Esophagus squamous epithelium (tissue), 5 donors: Measurements from ENCODE around the gene RPS6KA4. TPM values are rescaled to one million over a fixed set of nuclear protein-coding genes. Genes with fewer than 3 reads are reported as not detected.

ENCODE experiments used
- DNase-seq: peaks from one replicate; lab custom pipeline; 2025; lab: John Stamatoyannopoulos, UW
- H3K27ac ChIP-seq, 4 donors: fragments of 200-600 bp; sonication (generic); one replicate each; pipeline ENCODE4 v1.5.1; 2016 to 2019; ENCODE audit warnings: mild to moderate bottlenecking in 1 of 4
- H3K27me3 ChIP-seq, 4 donors: fragments of 200-600 bp; sonication (generic); 1 replicate in 3 of 4; 2 replicates in 1 of 4; pipeline versions ENCODE4 v1.5.1 to v1.6.0; 2017 to 2021; ENCODE audit warnings: antibody characterized with exemption in 1 of 4
- H3K36me3 ChIP-seq, 3 donors: fragments of 200-600 bp; sonication (generic); one replicate each; pipeline ENCODE4 v1.5.1; 2016 to 2019
- H3K4me1 ChIP-seq, 3 donors: fragments of 200-600 bp; sonication (generic); one replicate each; pipeline ENCODE4 v1.5.1; 2017 to 2019
- H3K4me3 ChIP-seq, 4 donors: fragments of 200-600 bp; sonication (generic); 1 replicate in 3 of 4; 2 replicates in 1 of 4; pipeline ENCODE4 v1.5.1; 2016 to 2019; ENCODE audit warnings: mild to moderate bottlenecking in 2 of 4, moderate library complexity in 1 of 4
- H3K9me3 ChIP-seq, 3 donors: fragments of 200-600 bp; sonication (generic); one replicate each; pipeline ENCODE4 v1.5.1; 2016 to 2019
- CTCF ChIP-seq, 6 experiments: fragments of 450-650 bp in 4 of 6; fragments of 200-600 bp in 2 of 6; sonication (generic) in 2 of 6; IDR thresholded peaks; one replicate each; pipeline ENCODE4 v1.5.1; 2016 to 2019; ENCODE audit warnings: antibody characterized with exemption in 6 of 6, mild to moderate bottlenecking in 4 of 6, moderate library complexity in 4 of 6
- POLR2A ChIP-seq, 4 donors: fragments of 450-650 bp; IDR thresholded peaks; one replicate each; pipeline ENCODE4 v1.6.1; 2017; ENCODE audit warnings: antibody characterized with exemption in 4 of 4, mild to moderate bottlenecking in 4 of 4, moderate library complexity in 3 of 4
- WGBS, 2 donors: methylation state at CpG; one replicate each; pipeline ENCODE4 v1.1.5; 2018; 5-methylcytosine and 5-hydroxymethylcytosine counted together
- intact Hi-C: fragments of 100-400 bp; cut with DNase I; formaldehyde crosslinking; loops from one replicate; pipeline ENCODE4 v1.15.0; 2022
- total RNA-seq, 4 donors: library from RNA; depleted of rRNA; stranded (reverse); fragments of >200 nt; gene quantifications; one replicate each; pipeline ENCODE4 v1.1.0, GENCODE V29; 2016
- donor health status: DM: yes; HTN: yes; CAD: no.

Gene RPS6KA4
- total RNA-seq, 4 donors from 2014 or later, result 28.6 to 69.8 (median 55.0) TPM

- Histone ChIP-seq H3K4me3 (no peak overlapping the region), H3K27ac (no peak overlapping the region), H3K4me1 (no peaks in the 10 kb centered on the region), H3K27me3 (peaks cover 0 to 37% (median 0%) of the 10 kb centered on the region in 4 donors), H3K9me3 (no peaks in the 10 kb centered on the region), H3K36me3 (no peaks in the 10 kb centered on the region)
- no peak for TF ChIP-seq CTCF (IDR thresholded peaks at IDR 0.05)
- TF ChIP-seq POLR2A (IDR thresholded peaks at IDR 0.05), result no peak
- no peak for DNase-seq
- 76 to 77% methylated on average over 6 to 11 of the region's 15 CpGs for WGBS, 2 donors
- intact Hi-C loops, result loop anchor here (10.0 kb wide), 1 partner anchor 270 kb away; no protein-coding TSS in a partner anchor
Measured at GRCh38 chr11:64384981-64385944, 26.3 kb downstream of the RPS6KA4 start.

- H3K27ac ChIP-seq, result no peak overlapping the region
Measured at GRCh38 chr11:64385945-64386704, 27.2 kb downstream of the RPS6KA4 start.

GRCh38 chr11:64387916-64388315 lies 29.0 kb downstream of the RPS6KA4 start:
- no peaks in the 10 kb centered on the region for H3K36me3 ChIP-seq
- intact Hi-C loops, result loop anchor here (10.0 kb wide), 1 partner anchor 267 kb away; no protein-coding TSS in a partner anchor

More at GRCh38 chr11:64385945-64386704, 27.2 kb downstream of the RPS6KA4 start:
- H3K4me3 ChIP-seq, result no peak overlapping the region
- no peaks in the 10 kb centered on the region for H3K4me1 ChIP-seq
- peaks cover 0 to 35% (median 0%) of the 10 kb centered on the region in 4 donors for H3K27me3 ChIP-seq
- intact Hi-C loops, result loop anchor here (10.0 kb wide), 1 partner anchor 269 kb away; no protein-coding TSS in a partner anchor
- H3K36me3 ChIP-seq, result no peaks in the 10 kb centered on the region
- TF ChIP-seq POLR2A (IDR thresholded peaks at IDR 0.05), result no peak
- TF ChIP-seq CTCF (IDR thresholded peaks at IDR 0.05), result no peak
- whole genome bisulfite sequencing, 2 donors, result 70 to 92% methylated on average over 9 to 10 of the region's 11 CpGs
- DNase-seq, result no peak
- H3K9me3 ChIP-seq, result no peaks in the 10 kb centered on the region

GRCh38 chr11:64388894-64389293 lies 29.9 kb downstream of the RPS6KA4 start:
- WGBS, 2 donors, result 71 to 80% methylated on average over 9 to 10 of the region's 10 CpGs
- no peak overlapping the region for H3K4me3 ChIP-seq
- H3K36me3 ChIP-seq, result no peaks in the 10 kb centered on the region
- TF ChIP-seq POLR2A (IDR thresholded peaks at IDR 0.05) (no peak), CTCF (IDR thresholded peaks at IDR 0.05) (no peak)
- intact Hi-C loops, result loop anchor here (10.0 kb wide), 1 partner anchor 266 kb away; no protein-coding TSS in a partner anchor
- no peak overlapping the region for H3K27ac ChIP-seq
- H3K4me1 ChIP-seq, result no peaks in the 10 kb centered on the region
- H3K9me3 ChIP-seq, result no peaks in the 10 kb centered on the region
- peaks cover 0 to 11% (median 0%) of the 10 kb centered on the region in 4 donors for H3K27me3 ChIP-seq
- no peak for DNase-seq

More at GRCh38 chr11:64387916-64388315, 29.0 kb downstream of the RPS6KA4 start:
- Histone ChIP-seq H3K27ac (no peak overlapping the region), H3K27me3 (peaks cover 0 to 19% (median 0%) of the 10 kb centered on the region in 4 donors), H3K4me1 (no peaks in the 10 kb centered on the region), H3K4me3 (no peak overlapping the region), H3K9me3 (no peaks in the 10 kb centered on the region)
- no peak for TF ChIP-seq CTCF (IDR thresholded peaks at IDR 0.05)
- no peak for TF ChIP-seq POLR2A (IDR thresholded peaks at IDR 0.05)
- DNase-seq, result no peak
